HEK293 (cell line): ENCODE measurements around the gene FUOM.

Experiments
- BCL11B ChIP-seq: fragments of 450-650 bp; formaldehyde crosslinking; IDR thresholded peaks from 2 replicates; pipeline ENCODE4 v1.5.1; 2016; ENCODE audit warnings: low read depth, missing biosample characterization, missing genetic modification characterization
- GLIS1 ChIP-seq: fragments of 450-650 bp; formaldehyde crosslinking; IDR thresholded peaks from 2 replicates; pipeline ENCODE4 v1.5.1; 2016; ENCODE audit warnings: missing biosample characterization, missing genetic modification characterization
- HIC1 ChIP-seq: fragments of 450-650 bp; formaldehyde crosslinking; IDR thresholded peaks from 2 replicates; pipeline ENCODE4 v1.5.1; 2016; ENCODE audit warnings: missing biosample characterization, missing genetic modification characterization
- KLF16 ChIP-seq: fragments of 450-650 bp; formaldehyde crosslinking; IDR thresholded peaks from 2 replicates; pipeline ENCODE4 v1.5.1; 2017; ENCODE audit warnings: missing biosample characterization, missing genetic modification characterization
- KLF7 ChIP-seq: fragments of 450-650 bp; formaldehyde crosslinking; IDR thresholded peaks from 2 replicates; pipeline ENCODE4 v1.5.1; 2016; ENCODE audit warnings: missing biosample characterization, missing genetic modification characterization, borderline replicate concordance
- KLF9 ChIP-seq: fragments of 450-650 bp; formaldehyde crosslinking; IDR thresholded peaks from 2 replicates; pipeline ENCODE4 v1.5.1; 2016; ENCODE audit warnings: missing biosample characterization, missing genetic modification characterization, low read depth
- TCF7L2 ChIP-seq: IDR thresholded peaks from 2 replicates; pipeline ENCODE4 v1.6.1; 2011; ENCODE audit warnings: low read depth, mild to moderate bottlenecking, inconsistent platforms, low read length, moderate library complexity, borderline replicate concordance
- YY1 ChIP-seq: fragments of 450-650 bp; formaldehyde crosslinking; IDR thresholded peaks from 2 replicates; pipeline ENCODE4 v1.5.1; 2018; ENCODE audit warnings: missing biosample characterization, missing genetic modification characterization
- ZBTB11 ChIP-seq: fragments of 450-650 bp; formaldehyde crosslinking; conservative IDR thresholded peaks from 2 replicates; pipeline ENCODE4 v1.5.1; 2016; ENCODE audit warnings: low read depth, missing biosample characterization, missing genetic modification characterization
- ZFHX2 ChIP-seq: fragments of 450-650 bp; formaldehyde crosslinking; conservative IDR thresholded peaks from 2 replicates; pipeline ENCODE4 v1.5.1; 2016; ENCODE audit warnings: missing biosample characterization, missing genetic modification characterization
- ZFP69B ChIP-seq: fragments of 450-650 bp; formaldehyde crosslinking; IDR thresholded peaks from 2 replicates; pipeline ENCODE4 v1.5.1; 2016; ENCODE audit warnings: missing biosample characterization, missing genetic modification characterization
- ZNF133 ChIP-seq: fragments of 450-650 bp; formaldehyde crosslinking; IDR thresholded peaks from 2 replicates; pipeline ENCODE4 v1.5.1; 2016; ENCODE audit warnings: missing biosample characterization, missing genetic modification characterization
- ZNF2 ChIP-seq: fragments of 450-650 bp; formaldehyde crosslinking; IDR thresholded peaks from 2 replicates; pipeline ENCODE4 v1.5.1; 2016; ENCODE audit warnings: missing biosample characterization, missing genetic modification characterization
- ZNF311 ChIP-seq: fragments of 450-650 bp; formaldehyde crosslinking; IDR thresholded peaks from 2 replicates; pipeline ENCODE4 v1.5.1; 2017; ENCODE audit warnings: missing biosample characterization, missing genetic modification characterization, borderline replicate concordance
- ZNF341 ChIP-seq: fragments of 450-650 bp; formaldehyde crosslinking; IDR thresholded peaks from 2 replicates; pipeline ENCODE4; 2016; ENCODE audit warnings: low read depth, missing biosample characterization, missing genetic modification characterization
- ZNF391 ChIP-seq: fragments of 450-650 bp; formaldehyde crosslinking; IDR thresholded peaks from 2 replicates; pipeline ENCODE4 v1.5.1; 2016; ENCODE audit warnings: low read depth, missing biosample characterization, missing genetic modification characterization, borderline replicate concordance
- ZNF394 ChIP-seq: fragments of 450-650 bp; formaldehyde crosslinking; IDR thresholded peaks from 2 replicates; pipeline ENCODE4 v1.5.1; 2016; ENCODE audit warnings: missing biosample characterization, missing genetic modification characterization, mild to moderate bottlenecking, moderate library complexity, borderline replicate concordance
- ZNF514 ChIP-seq: fragments of 450-650 bp; formaldehyde crosslinking; IDR thresholded peaks from 2 replicates; pipeline ENCODE4 v1.5.1; 2016; ENCODE audit warnings: missing biosample characterization, missing genetic modification characterization
- ZNF518A ChIP-seq: fragments of 450-650 bp; formaldehyde crosslinking; conservative IDR thresholded peaks from 2 replicates; pipeline ENCODE4 v1.5.1; 2016; ENCODE audit warnings: low read depth, missing biosample characterization, missing genetic modification characterization
- ZNF548 ChIP-seq: fragments of 450-650 bp; formaldehyde crosslinking; IDR thresholded peaks from 2 replicates; pipeline ENCODE4 v1.5.1; 2016; ENCODE audit warnings: missing biosample characterization, missing genetic modification characterization
- ZNF549 ChIP-seq: fragments of 450-650 bp; IDR thresholded peaks from 2 replicates; pipeline ENCODE4 v1.5.1; 2018; ENCODE audit warnings: missing biosample characterization, missing genetic modification characterization, mild to moderate bottlenecking, inconsistent platforms, moderate library complexity
- ZNF621 ChIP-seq: fragments of 450-650 bp; formaldehyde crosslinking; IDR thresholded peaks from 2 replicates; pipeline ENCODE4 v1.5.1; 2017; ENCODE audit warnings: missing biosample characterization, missing genetic modification characterization
- ZNF654 ChIP-seq: fragments of 450-650 bp; formaldehyde crosslinking; IDR thresholded peaks from 2 replicates; pipeline ENCODE4 v1.5.1; 2016; ENCODE audit warnings: low read depth, missing biosample characterization, missing genetic modification characterization
- ZNF776 ChIP-seq: fragments of 450-650 bp; formaldehyde crosslinking; IDR thresholded peaks from 2 replicates; pipeline ENCODE4 v1.5.0; 2017; ENCODE audit warnings: missing biosample characterization, missing genetic modification characterization, borderline replicate concordance
- TF ChIP-seq, protein P1 (sequence below): fragments of 450-650 bp; formaldehyde crosslinking; IDR thresholded peaks from 2 replicates; pipeline ENCODE4 v1.5.1; 2016; ENCODE audit warnings: missing biosample characterization, missing genetic modification characterization
- TF ChIP-seq, protein P2 (sequence below): fragments of 450-650 bp; formaldehyde crosslinking; IDR thresholded peaks from 2 replicates; pipeline ENCODE4; 2016; ENCODE audit warnings: missing biosample characterization, missing genetic modification characterization

The FUOM gene

GRCh38 chr10:133318494-133319127, 39.2 kb downstream of the FUOM start (continued):
- TF ChIP-seq, protein P1, sequence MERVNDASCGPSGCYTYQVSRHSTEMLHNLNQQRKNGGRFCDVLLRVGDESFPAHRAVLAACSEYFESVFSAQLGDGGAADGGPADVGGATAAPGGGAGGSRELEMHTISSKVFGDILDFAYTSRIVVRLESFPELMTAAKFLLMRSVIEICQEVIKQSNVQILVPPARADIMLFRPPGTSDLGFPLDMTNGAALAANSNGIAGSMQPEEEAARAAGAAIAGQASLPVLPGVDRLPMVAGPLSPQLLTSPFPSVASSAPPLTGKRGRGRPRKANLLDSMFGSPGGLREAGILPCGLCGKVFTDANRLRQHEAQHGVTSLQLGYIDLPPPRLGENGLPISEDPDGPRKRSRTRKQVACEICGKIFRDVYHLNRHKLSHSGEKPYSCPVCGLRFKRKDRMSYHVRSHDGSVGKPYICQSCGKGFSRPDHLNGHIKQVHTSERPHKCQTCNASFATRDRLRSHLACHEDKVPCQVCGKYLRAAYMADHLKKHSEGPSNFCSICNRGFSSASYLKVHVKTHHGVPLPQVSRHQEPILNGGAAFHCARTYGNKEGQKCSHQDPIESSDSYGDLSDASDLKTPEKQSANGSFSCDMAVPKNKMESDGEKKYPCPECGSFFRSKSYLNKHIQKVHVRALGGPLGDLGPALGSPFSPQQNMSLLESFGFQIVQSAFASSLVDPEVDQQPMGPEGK (tag by site-specific recombination) = peak; percentile 92; the same call in 1 of the 2 replicates
- TF ChIP-seq ZNF2 (peak; percentile 99), ZNF518A (0 out of 2 replicates have a peak, but pooled peaks have one; percentile 16), ZNF311 (no peak), ZNF548 (tag by site-specific recombination) (no peak), ZBTB11 (tag by site-specific recombination) (peak; percentile 74), ZNF341 (tag by site-specific recombination) (peak; percentile 71), KLF9 (tag by site-specific recombination) (peak; percentile 63), YY1 (peak; percentile 79; the same call in 1 of the 2 replicates), KLF7 (tag by site-specific recombination) (peak; percentile 57; the same call in 1 of the 2 replicates), ZNF514 (no peak), GLIS1 (peak; percentile 76), ZNF133 (no peak), BCL11B (tag by site-specific recombination) (peak; percentile 55; the same call in 1 of the 2 replicates), ZNF654 (tag by site-specific recombination) (peak; percentile 57), ZNF776 (tag by site-specific recombination) (no peak), ZFP69B (tag by site-specific recombination) (peak; percentile 61; the same call in 1 of the 2 replicates), ZNF621 (tag by site-specific recombination) (no peak), HIC1 (tag by site-specific recombination) (no peak), ZFHX2 (tag by site-specific recombination) (peak; percentile 82), ZNF394 (tag by site-specific recombination) (peak; percentile 52; the same call in 1 of the 2 replicates), ZNF391 (tag by site-specific recombination) (peak; percentile 44; the same call in 1 of the 2 replicates), TCF7L2 (no peak), KLF16 (peak; percentile 87), ZNF549 (tag by site-specific recombination) (no peak)
- TF ChIP-seq, protein P2, sequence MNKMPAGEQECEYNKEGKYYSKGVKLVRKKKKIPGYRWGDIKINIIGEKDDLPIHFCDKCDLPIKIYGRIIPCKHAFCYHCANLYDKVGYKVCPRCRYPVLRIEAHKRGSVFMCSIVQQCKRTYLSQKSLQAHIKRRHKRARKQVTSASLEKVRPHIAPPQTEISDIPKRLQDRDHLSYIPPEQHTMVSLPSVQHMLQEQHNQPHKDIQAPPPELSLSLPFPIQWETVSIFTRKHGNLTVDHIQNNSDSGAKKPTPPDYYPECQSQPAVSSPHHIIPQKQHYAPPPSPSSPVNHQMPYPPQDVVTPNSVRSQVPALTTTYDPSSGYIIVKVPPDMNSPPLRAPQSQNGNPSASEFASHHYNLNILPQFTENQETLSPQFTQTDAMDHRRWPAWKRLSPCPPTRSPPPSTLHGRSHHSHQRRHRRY = no peak
